CD14-positive monocyte (primary cell): ENCODE data around the gene PKHD1. TPM values are rescaled to one million over a fixed set of nuclear protein-coding genes. Genes with fewer than 3 reads are reported as not detected.

ENCODE experiments used
- DNase-seq, 3 donors: peaks; one replicate each; pipeline ENCODE4 v3.0.0-alpha.2; 2011 to 2022
- H2AFZ ChIP-seq: 2 replicates; pipeline ENCODE4 v1.6.0; 2012; ENCODE audit warnings: mild to moderate bottlenecking, low read depth, low read length, inconsistent platforms; ENCODE audit not compliant: insufficient read depth, poor library complexity, severe bottlenecking
- H3K27ac ChIP-seq, 2 donors: 1 replicate in 1 of 2; 2 replicates in 1 of 2; pipeline ENCODE4 v1.5.1; 2012 to 2013; ENCODE audit warnings: low read length in 2 of 2, control low read depth in 1 of 2, inconsistent platforms in 1 of 2, low read depth in 1 of 2, mild to moderate bottlenecking in 1 of 2
- H3K27me3 ChIP-seq, 2 donors: one replicate each; pipeline versions ENCODE4 v1.6.0 to v1.6.1; 2011 to 2013; ENCODE audit warnings: low read length in 2 of 2; ENCODE audit not compliant: control insufficient read depth in 2 of 2, insufficient read depth in 2 of 2
- H3K36me3 ChIP-seq, 2 donors: replicated peaks in 1 of 2; 1 replicate in 1 of 2; 2 replicates in 1 of 2; pipeline versions ENCODE4 v1.5.1 to v1.6.1; 2012 to 2013; ENCODE audit warnings: low read length in 2 of 2, control low read depth in 1 of 2, inconsistent platforms in 1 of 2, mild to moderate bottlenecking in 1 of 2; ENCODE audit not compliant: insufficient read depth in 2 of 2, control insufficient read depth in 1 of 2
- H3K4me1 ChIP-seq, 2 donors: 1 replicate in 1 of 2; 2 replicates in 1 of 2; pipeline versions ENCODE4 v1.5.1 to v1.6.1; 2012 to 2013; ENCODE audit warnings: low read length in 2 of 2, control low read depth in 1 of 2, inconsistent platforms in 1 of 2, mild to moderate bottlenecking in 1 of 2, moderate library complexity in 1 of 2; ENCODE audit not compliant: insufficient read depth in 2 of 2, control insufficient read depth in 1 of 2
- H3K4me2 ChIP-seq: replicated peaks from 2 replicates; pipeline ENCODE3; 2012; ENCODE audit warnings: low read length, moderate library complexity, mild to moderate bottlenecking; ENCODE audit not compliant: poor library complexity, severe bottlenecking; ENCODE audit errors: extremely low read depth
- H3K4me3 ChIP-seq, 3 experiments: fragments of 200-600 bp in 1 of 3; sonication (generic) in 1 of 3; replicated peaks in 1 of 3; 1 replicate in 2 of 3; 2 replicates in 1 of 3; pipeline ENCODE4 v1.5.1; 2011 to 2013; ENCODE audit warnings: low read length in 3 of 3, mild to moderate bottlenecking in 3 of 3, control low read depth in 2 of 3, low read depth in 2 of 3, inconsistent platforms in 1 of 3, moderate library complexity in 1 of 3
- H3K79me2 ChIP-seq: 2 replicates; pipeline ENCODE4 v1.6.0; 2012; ENCODE audit warnings: mild to moderate bottlenecking, control low read depth, inconsistent platforms, low read length, moderate library complexity; ENCODE audit not compliant: insufficient read depth
- H3K9ac ChIP-seq: 2 replicates; pipeline ENCODE4 v1.6.0; 2017; ENCODE audit warnings: low read length, mild to moderate bottlenecking; ENCODE audit not compliant: insufficient read depth, poor library complexity, severe bottlenecking
- H3K9me3 ChIP-seq, 2 donors: replicated peaks in 1 of 2; 1 replicate in 1 of 2; 2 replicates in 1 of 2; pipeline versions ENCODE4 v1.5.1 to v1.6.1; 2012 to 2013; ENCODE audit warnings: low read length in 2 of 2, control low read depth in 1 of 2; ENCODE audit not compliant: control insufficient read depth in 1 of 2, insufficient read depth in 1 of 2
- H4K20me1 ChIP-seq: 2 replicates; pipeline ENCODE4 v1.6.0; 2012; ENCODE audit warnings: mild to moderate bottlenecking, low read length, control low read depth, moderate library complexity; ENCODE audit not compliant: insufficient read depth
- H3K27ac Mint-ChIP-seq, 7 donors: one replicate each; pipeline ENCODE4 v1.8.0; 2020; ENCODE audit warnings: mild to moderate bottlenecking in 7 of 7, mixed read lengths in 7 of 7, moderate library complexity in 6 of 7, inconsistent platforms in 2 of 7
- H3K27me3 Mint-ChIP-seq, 3 donors: one replicate each; pipeline ENCODE4 v1.8.0; 2021 to 2022; ENCODE audit warnings: low read depth in 3 of 3, mild to moderate bottlenecking in 3 of 3, mixed read lengths in 3 of 3, moderate library complexity in 3 of 3, inconsistent platforms in 1 of 3
- H3K36me3 Mint-ChIP-seq, 2 donors: one replicate each; pipeline ENCODE4 v1.8.0; 2020; ENCODE audit warnings: mixed read lengths in 2 of 2, inconsistent platforms in 1 of 2, mild to moderate bottlenecking in 1 of 2
- H3K4me1 Mint-ChIP-seq: one replicate; pipeline ENCODE4 v1.8.0; 2020; ENCODE audit warnings: mild to moderate bottlenecking, mixed read lengths
- H3K4me3 Mint-ChIP-seq, 2 donors: one replicate each; pipeline ENCODE4 v1.8.0; 2020; ENCODE audit warnings: mild to moderate bottlenecking in 2 of 2, mixed read lengths in 2 of 2, moderate library complexity in 1 of 2
- H3K9me3 Mint-ChIP-seq, 7 donors: one replicate each; pipeline ENCODE4 v1.8.0; 2020 to 2022; ENCODE audit warnings: mixed read lengths in 7 of 7, mild to moderate bottlenecking in 6 of 7, moderate library complexity in 6 of 7, inconsistent platforms in 2 of 7
- CTCF ChIP-seq: fragments of 200-600 bp; IDR thresholded peaks from one replicate; pipeline ENCODE4 v1.8.0; 2022; ENCODE audit warnings: antibody characterized with exemption, mild to moderate bottlenecking
- WGBS: methylation state at CpG from one replicate; pipeline ENCODE4 v1.1.5; 2013; ENCODE audit warnings: missing lambda C conversion rate; ENCODE audit not compliant: insufficient coverage; 5-methylcytosine and 5-hydroxymethylcytosine counted together
- intact Hi-C, 2 donors: fragments of 100-400 bp; cut with micrococcal nuclease; formaldehyde crosslinking; loops; one replicate each; pipeline versions ENCODE4 v1.15.0 to v1.15.1; 2023
- polyA plus RNA-seq, 3 donors: library from polyadenylated mRNA; depleted of rRNA in 1 of 3; unstranded in 2 of 3; stranded (reverse) in 1 of 3; fragments of 300-500 nt in 2 of 3; fragments of >200 nt in 1 of 3; fragmentation: Illumina TruSeq in 2 of 3; gene quantifications; 1 replicate in 2 of 3; 2 replicates in 1 of 3; pipeline ENCODE4 v1.2.3, GENCODE V29; 2012 to 2021

PKHD1 gene
- polyA plus RNA-seq, 3 donors, result not detected

DNA sequence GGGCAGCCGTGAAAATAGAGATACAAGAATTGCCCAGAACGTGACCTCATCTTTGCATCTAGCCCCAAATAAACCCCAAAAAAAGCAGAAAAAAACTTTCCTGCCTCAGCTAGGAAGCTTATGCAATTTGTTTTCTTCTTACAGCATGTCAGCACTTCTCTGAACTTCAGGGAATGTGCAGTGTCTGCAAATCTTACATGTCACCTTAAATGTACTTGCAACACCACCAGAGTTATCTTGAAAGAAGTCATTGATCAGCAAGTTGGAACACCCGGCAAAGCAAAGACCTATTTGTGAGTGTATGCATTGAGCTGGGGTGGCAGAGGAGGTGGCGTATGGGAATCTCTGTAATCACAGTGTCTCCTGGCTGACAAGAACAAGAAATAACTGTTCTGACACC lies 123.4 kb downstream of the PKHD1 start:
- Histone ChIP-seq H3K27me3 (no peaks in the 10 kb centered on the region), H3K4me2 (no peak overlapping the region), H4K20me1 (no peaks in the 10 kb centered on the region), H3K4me1 (no peaks in the 10 kb centered on the region), H3K79me2 (no peaks in the 10 kb centered on the region), H3K9ac (no peak overlapping the region), H3K27ac (no peak overlapping the region), H3K4me3 (no peak overlapping the region), H3K9me3 (no peaks in the 10 kb centered on the region), H3K36me3 (no peaks in the 10 kb centered on the region), H2AFZ (no peak overlapping the region)
- Mint-ChIP-seq H3K36me3 (no peaks in the 10 kb centered on the region), H3K4me3 (no peak overlapping the region), H3K27ac (no peak overlapping the region), H3K9me3 (no peaks in the 10 kb centered on the region), H3K4me1 (no peaks in the 10 kb centered on the region), H3K27me3 (peaks cover 6 to 14% (median 12%) of the 10 kb centered on the region in 3 donors)
- no peak for TF ChIP-seq CTCF
- WGBS, result 100% methylated on average over 1 of the region's 4 CpGs
- intact Hi-C loops, result loop anchor here (5.0 to 10.0 kb wide), 2 partner anchors 1147 to 1149 kb away; partner anchors contain the start of gene TFAP2B (in 2 of the 2)
- no peak for DNase-seq

GRCh38 chr6:51962354-51962753 lies 125.1 kb downstream of the PKHD1 start:
- H3K9me3 ChIP-seq, result no peaks in the 10 kb centered on the region
- no peak for TF ChIP-seq CTCF
- H3K27me3 Mint-ChIP-seq, result peaks cover 5 to 15% (median 14%) of the 10 kb centered on the region in 3 donors

More at GRCh38 chr6:51962354-51962753, 125.1 kb downstream of the PKHD1 start:
- 100% methylated on average over 1 of the region's 1 CpG for WGBS
- no peak for DNase-seq
- intact Hi-C loops, result loop anchor here (5.0 to 10.0 kb wide), 2 partner anchors 1145 to 1148 kb away; partner anchors contain the start of gene TFAP2B (in 2 of the 2)
- H3K4me3 ChIP-seq, result no peak overlapping the region
- Mint-ChIP-seq H3K4me1 (no peaks in the 10 kb centered on the region), H3K9me3 (no peaks in the 10 kb centered on the region), H3K27ac (no peak overlapping the region), H3K36me3 (no peaks in the 10 kb centered on the region), H3K4me3 (no peak overlapping the region)
- H3K36me3 ChIP-seq, result no peaks in the 10 kb centered on the region
- H3K4me1 ChIP-seq, result no peaks in the 10 kb centered on the region
- H4K20me1 ChIP-seq, result no peaks in the 10 kb centered on the region
- no peaks in the 10 kb centered on the region for H3K27me3 ChIP-seq
- H3K79me2 ChIP-seq, result no peaks in the 10 kb centered on the region
- no peak overlapping the region for H3K27ac ChIP-seq
- no peak overlapping the region for H2AFZ ChIP-seq
- no peak overlapping the region for H3K4me2 ChIP-seq
- H3K9ac ChIP-seq, result no peak overlapping the region
